Daoy (cell line): ENCODE data around the gene SND1. TPM values are rescaled to one million over a fixed set of nuclear protein-coding genes. Genes with fewer than 3 reads are reported as not detected.
A peak's percentile ranks its signal among the peaks of the same experiment; 100 is the strongest.
"Not testable (repeated sequence)": the region's sequence is repeated elsewhere in the genome, so short reads cannot be mapped to it uniquely, and the experiment has no call there.

Source experiments
- DNase-seq: peaks from one replicate; pipeline ENCODE4 v3.0.0-alpha.2; 2015; ENCODE audit warnings: low read depth
- total RNA-seq: library from RNA; depleted of rRNA; stranded (reverse); fragments of >200 nt; shearing (Covaris generic); gene quantifications from 2 replicates; pipeline ENCODE4 v1.2.3, GENCODE V29; 2014

The SND1 gene
- total RNA-seq, 1 experiment from 2014 or later = 229 TPM

GRCh38 chr7:127959770-127960169 is 307.8 kb downstream of the SND1 start:
- DNase-seq = no peak

- no peak for DNase-seq
Observed at GRCh38 chr7:127961786-127962453, 309.9 kb downstream of the SND1 start.

- no peak for DNase-seq
Observed at GRCh38 chr7:127962589-127963361, 310.8 kb downstream of the SND1 start.

GRCh38 chr7:127963850-127964249 is 311.9 kb downstream of the SND1 start:
- DNase-seq = not testable (repeated sequence)

- DNase-seq = no peak
Observed at GRCh38 chr7:127967281-127967680, 315.3 kb downstream of the SND1 start.

- no peak for DNase-seq
Observed at GRCh38 chr7:127968547-127968946, 316.6 kb downstream of the SND1 start.

- no peak for DNase-seq
Observed at GRCh38 chr7:127973832-127974231, 321.8 kb downstream of the SND1 start.

- no peak for DNase-seq
Observed at GRCh38 chr7:127974446-127975035, 322.5 kb downstream of the SND1 start.

- DNase-seq = no peak
Observed at GRCh38 chr7:127976056-127976737, 324.2 kb downstream of the SND1 start.

GRCh38 chr7:127976738-127977120 is 324.7 kb downstream of the SND1 start:
- DNase-seq = no peak

- DNase-seq = no peak
Observed at GRCh38 chr7:127978421-127978820, 326.4 kb downstream of the SND1 start.

- no peak for DNase-seq
Observed at GRCh38 chr7:127979113-127979727, 327.2 kb downstream of the SND1 start.

GRCh38 chr7:127979728-127980126 is 327.7 kb downstream of the SND1 start:
- DNase-seq = no peak

GRCh38 chr7:127980901-127981300 is 328.9 kb downstream of the SND1 start:
- no peak for DNase-seq

GRCh38 chr7:127981965-127982364 is 330.0 kb downstream of the SND1 start:
- DNase-seq = no peak

- DNase-seq = peak; percentile 22
Observed at GRCh38 chr7:127983804-127984332, 331.9 kb downstream of the SND1 start.

- no peak for DNase-seq
Observed at GRCh38 chr7:127986581-127987521, 334.9 kb downstream of the SND1 start.

GRCh38 chr7:127988751-127989150 is 336.8 kb downstream of the SND1 start:
- no peak for DNase-seq

- DNase-seq = no peak
Observed at GRCh38 chr7:127993317-127993716, 341.3 kb downstream of the SND1 start.

- no peak for DNase-seq
Observed at GRCh38 chr7:127993987-127994386, 342.0 kb downstream of the SND1 start.
